Measurements from ENCODE around the gene TUBB6.

TUBB6 gene

GRCh38 chr18:12291690-12292089 lies 16.4 kb upstream of the TUBB6 start:
- H3K4me3 ChIP-seq (ENCODE audit: low read depth, low read length) = no peak overlapping the region
- no peaks in the 10 kb centered on the region for H3K9me3 ChIP-seq (ENCODE audit: control insufficient read depth, insufficient read depth, low read depth, low read length)
- no peaks in the 10 kb centered on the region for H3K36me3 ChIP-seq (ENCODE audit: control insufficient read depth in 2 of 2, insufficient read depth in 1 of 2, low read length in 2 of 2)
- H3K4me1 ChIP-seq (ENCODE audit: control insufficient read depth, insufficient read depth, low read length) = no peaks in the 10 kb centered on the region
- ChIA-PET POLR2A (interaction anchor here (0.7 to 0.8 kb wide), 5 partner anchors 13 to 1125 kb away, joined by 3 to 5 read pairs (median 3); partner anchors contain the start of genes PRELID3A and SEH1L), CTCF (interaction anchor here (0.9 to 1.4 kb wide), 3 partner anchors 10 to 36 kb away, joined by 3 to 4 read pairs (median 3); no protein-coding TSS in a partner anchor)
- TF ChIP-seq PBX3 (CRISPR knock-in tag; IDR thresholded peaks at IDR 0.05) = no peak
- no peak for TF ChIP-seq ZNF133 (tag by site-specific recombination; IDR thresholded peaks at IDR 0.05)
- TF ChIP-seq ZNF114 (tag by site-specific recombination; IDR thresholded peaks at IDR 0.05) = no peak
- no peak overlapping the region for H3K27ac ChIP-seq (ENCODE audit: extremely low read depth, low read depth, low read length)

DNA sequence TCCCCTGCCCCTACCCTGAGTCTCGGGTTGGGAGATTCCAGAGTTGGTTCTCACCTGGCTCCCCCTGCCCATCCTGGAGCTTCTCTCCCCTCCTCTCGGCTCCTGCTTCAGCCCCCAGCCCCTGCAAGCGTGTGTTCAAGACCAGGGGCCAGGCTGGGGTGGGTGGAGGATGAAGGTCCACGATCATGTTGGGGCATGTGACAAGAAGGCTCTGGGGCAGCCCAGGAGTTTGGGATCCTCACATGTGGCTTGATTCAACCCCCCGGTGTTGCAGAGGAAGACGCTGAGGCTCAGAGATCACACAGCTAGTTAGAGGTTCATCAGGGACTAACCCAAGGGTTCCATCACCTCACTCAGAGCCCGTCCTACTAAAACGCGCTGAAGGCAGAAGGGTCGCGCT lies 14.2 kb upstream of the TUBB6 start:
- CTCF ChIA-PET = interaction anchor here (0.7 to 1.7 kb wide), 3 partner anchors 10 to 1264 kb away, joined by 4 to 7 read pairs (median 5); no protein-coding TSS in a partner anchor
- no peak overlapping the region for H3K4me3 ChIP-seq (ENCODE audit: low read depth, low read length)
- TF ChIP-seq MEIS1 (CRISPR knock-in tag; IDR thresholded peaks at IDR 0.05; ENCODE audit: borderline replicate concordance) (no peak), ZNF629 (tag by site-specific recombination; IDR thresholded peaks at IDR 0.05) (no peak), ZNF223 (tag by site-specific recombination; IDR thresholded peaks at IDR 0.05) (no peak), GLIS2 (tag by site-specific recombination; IDR thresholded peaks at IDR 0.05) (no peak), ZNF391 (tag by site-specific recombination; IDR thresholded peaks at IDR 0.05; ENCODE audit: borderline replicate concordance, low read depth) (no peak), ZBTB21 (tag by site-specific recombination; IDR thresholded peaks at IDR 0.05) (no peak), MYNN (tag by site-specific recombination; IDR thresholded peaks at IDR 0.05; ENCODE audit: borderline replicate concordance) (no peak), ZNF19 (tag by site-specific recombination; IDR thresholded peaks at IDR 0.05; ENCODE audit: low read depth) (no peak), ZNF785 (tag by site-specific recombination; IDR thresholded peaks at IDR 0.05) (no peak)
- TF ChIP-seq, protein P1, sequence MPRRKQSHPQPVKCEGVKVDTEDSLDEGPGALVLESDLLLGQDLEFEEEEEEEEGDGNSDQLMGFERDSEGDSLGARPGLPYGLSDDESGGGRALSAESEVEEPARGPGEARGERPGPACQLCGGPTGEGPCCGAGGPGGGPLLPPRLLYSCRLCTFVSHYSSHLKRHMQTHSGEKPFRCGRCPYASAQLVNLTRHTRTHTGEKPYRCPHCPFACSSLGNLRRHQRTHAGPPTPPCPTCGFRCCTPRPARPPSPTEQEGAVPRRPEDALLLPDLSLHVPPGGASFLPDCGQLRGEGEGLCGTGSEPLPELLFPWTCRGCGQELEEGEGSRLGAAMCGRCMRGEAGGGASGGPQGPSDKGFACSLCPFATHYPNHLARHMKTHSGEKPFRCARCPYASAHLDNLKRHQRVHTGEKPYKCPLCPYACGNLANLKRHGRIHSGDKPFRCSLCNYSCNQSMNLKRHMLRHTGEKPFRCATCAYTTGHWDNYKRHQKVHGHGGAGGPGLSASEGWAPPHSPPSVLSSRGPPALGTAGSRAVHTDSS (tag by site-specific recombination; IDR thresholded peaks at IDR 0.05) = no peak
- H3K4me1 ChIP-seq (ENCODE audit: control insufficient read depth, insufficient read depth, low read length) = no peaks in the 10 kb centered on the region
- H3K27ac ChIP-seq (ENCODE audit: extremely low read depth, low read depth, low read length) = no peak overlapping the region
- POLR2A ChIA-PET = no interaction called here
- no peaks in the 10 kb centered on the region for H3K36me3 ChIP-seq (ENCODE audit: control insufficient read depth in 2 of 2, insufficient read depth in 1 of 2, low read length in 2 of 2)
- no peaks in the 10 kb centered on the region for H3K9me3 ChIP-seq (ENCODE audit: control insufficient read depth, insufficient read depth, low read depth, low read length)

- H3K27ac ChIP-seq (ENCODE audit: extremely low read depth, low read depth, low read length) = no peak overlapping the region
- H3K4me1 ChIP-seq (ENCODE audit: control insufficient read depth, insufficient read depth, low read length) = no peaks in the 10 kb centered on the region
- H3K36me3 ChIP-seq (ENCODE audit: control insufficient read depth in 2 of 2, insufficient read depth in 1 of 2, low read length in 2 of 2) = no peaks in the 10 kb centered on the region
- no peak overlapping the region for H3K4me3 ChIP-seq (ENCODE audit: low read depth, low read length)
- no peaks in the 10 kb centered on the region for H3K9me3 ChIP-seq (ENCODE audit: control insufficient read depth, insufficient read depth, low read depth, low read length)
- CTCF ChIA-PET = interaction anchor here (1.0 to 2.7 kb wide), 2 partner anchors 11 to 13 kb away, joined by 3 to 9 read pairs; no protein-coding TSS in a partner anchor
- POLR2A ChIA-PET = interaction anchor here (0.5 to 1.6 kb wide), 2 partner anchors 9 to 80 kb away, joined by 3 to 8 read pairs; no protein-coding TSS in a partner anchor
- TF ChIP-seq, protein P2, sequence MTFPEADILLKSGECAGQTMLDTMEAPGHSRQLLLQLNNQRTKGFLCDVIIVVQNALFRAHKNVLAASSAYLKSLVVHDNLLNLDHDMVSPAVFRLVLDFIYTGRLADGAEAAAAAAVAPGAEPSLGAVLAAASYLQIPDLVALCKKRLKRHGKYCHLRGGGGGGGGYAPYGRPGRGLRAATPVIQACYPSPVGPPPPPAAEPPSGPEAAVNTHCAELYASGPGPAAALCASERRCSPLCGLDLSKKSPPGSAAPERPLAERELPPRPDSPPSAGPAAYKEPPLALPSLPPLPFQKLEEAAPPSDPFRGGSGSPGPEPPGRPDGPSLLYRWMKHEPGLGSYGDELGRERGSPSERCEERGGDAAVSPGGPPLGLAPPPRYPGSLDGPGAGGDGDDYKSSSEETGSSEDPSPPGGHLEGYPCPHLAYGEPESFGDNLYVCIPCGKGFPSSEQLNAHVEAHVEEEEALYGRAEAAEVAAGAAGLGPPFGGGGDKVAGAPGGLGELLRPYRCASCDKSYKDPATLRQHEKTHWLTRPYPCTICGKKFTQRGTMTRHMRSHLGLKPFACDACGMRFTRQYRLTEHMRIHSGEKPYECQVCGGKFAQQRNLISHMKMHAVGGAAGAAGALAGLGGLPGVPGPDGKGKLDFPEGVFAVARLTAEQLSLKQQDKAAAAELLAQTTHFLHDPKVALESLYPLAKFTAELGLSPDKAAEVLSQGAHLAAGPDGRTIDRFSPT (tag by site-specific recombination; IDR thresholded peaks at IDR 0.05) = no peak
- TF ChIP-seq ZNF664 (tag by site-specific recombination; IDR thresholded peaks at IDR 0.05) (no peak), ZNF23 (tag by site-specific recombination; IDR thresholded peaks at IDR 0.05; ENCODE audit: borderline replicate concordance) (no peak), ZNF692 (tag by site-specific recombination; IDR thresholded peaks at IDR 0.05) (no peak), ZNF433 (tag by site-specific recombination; IDR thresholded peaks at IDR 0.05; ENCODE audit: low read depth) (no peak), ZNF398 (tag by site-specific recombination; IDR thresholded peaks at IDR 0.05) (no peak), ZNF394 (tag by site-specific recombination; IDR thresholded peaks at IDR 0.05; ENCODE audit: borderline replicate concordance) (no peak)
Observed at GRCh38 chr18:12295389-12296086, 12.5 kb upstream of the TUBB6 start.
